NOMO-1 treated with DMSO at 0.1 percent for 48 hours (cell line): Measurements from ENCODE around the gene NEUROD2.

Experiments
- DNase-seq: peaks from one replicate; lab custom pipeline; 2025; ENCODE audit not compliant: unreplicated experiment; lab: John Stamatoyannopoulos, UW

Gene NEUROD2

GRCh38 chr17:39581071-39581758, 26.5 kb downstream of the NEUROD2 start:
- no peak for DNase-seq

- DNase-seq = no peak
These were observed 27.6 kb downstream of the NEUROD2 start for GRCh38 chr17:39580082-39580468.

- no peak for DNase-seq
These were observed 28.2 kb downstream of the NEUROD2 start for GRCh38 chr17:39579318-39580081.

- no peak for DNase-seq
These were observed 29.4 kb downstream of the NEUROD2 start for GRCh38 chr17:39578272-39578671.

- DNase-seq = peak; percentile 15
These were observed 31.5 kb downstream of the NEUROD2 start for GRCh38 chr17:39576187-39576586.

- peak; percentile 39 for DNase-seq
These were observed 34.0 kb downstream of the NEUROD2 start for GRCh38 chr17:39573447-39574298.

GRCh38 chr17:39572121-39572520, 35.6 kb downstream of the NEUROD2 start:
- DNase-seq = no peak

- peak; percentile 42 for DNase-seq
These were observed 38.6 kb downstream of the NEUROD2 start for GRCh38 chr17:39569126-39569525.

- no peak for DNase-seq
These were observed 39.0 kb downstream of the NEUROD2 start for GRCh38 chr17:39568702-39569101.

GRCh38 chr17:39566094-39566850, 41.4 kb downstream of the NEUROD2 start:
- DNase-seq = no peak

GRCh38 chr17:39564211-39564848, 43.4 kb downstream of the NEUROD2 start:
- no peak for DNase-seq

- no peak for DNase-seq
These were observed 44.2 kb downstream of the NEUROD2 start for GRCh38 chr17:39563476-39563875.

GRCh38 chr17:39562976-39563375, 44.7 kb downstream of the NEUROD2 start:
- no peak for DNase-seq

- no peak for DNase-seq
These were observed 45.3 kb downstream of the NEUROD2 start for GRCh38 chr17:39562395-39562794.

GRCh38 chr17:39556423-39556822, 51.3 kb downstream of the NEUROD2 start:
- DNase-seq = no peak

GRCh38 chr17:39555368-39555767, 52.4 kb downstream of the NEUROD2 start:
- no peak for DNase-seq
